ENCODE measurements around the gene ACOT12. TPM values are rescaled to one million over a fixed set of nuclear protein-coding genes. Genes with fewer than 3 reads are reported as not detected.

The ACOT12 gene
- total RNA-seq, 1 experiment from 2014 or later = not detected

DNA sequence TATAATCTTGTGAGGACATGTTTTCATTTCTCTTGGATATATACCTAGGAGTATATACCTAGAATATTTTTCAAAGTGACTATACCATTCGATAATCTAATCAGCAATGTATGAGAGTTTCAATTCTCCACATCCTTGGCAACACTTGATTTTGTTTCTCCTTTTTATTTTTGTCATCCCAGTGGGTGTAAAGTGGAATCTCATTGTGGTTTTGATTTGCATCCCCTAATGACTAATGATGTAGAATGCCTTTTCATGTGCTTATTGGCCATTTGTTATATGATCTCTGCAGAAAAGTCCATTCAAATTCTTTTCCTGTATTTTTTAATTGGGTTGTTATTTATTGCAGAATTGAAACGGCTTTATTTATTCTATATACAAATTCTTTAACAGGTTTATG is 77.4 kb downstream of the ACOT12 start:
- Histone ChIP-seq H3K9me2 (replicated peaks; ENCODE audit: low read length) (no peaks in the 10 kb centered on the region), H3K79me2 (ENCODE audit: low read length) (no peaks in the 10 kb centered on the region), H3K27me3 (ENCODE audit: low read length) (no peaks in the 10 kb centered on the region), H3K4me1 (ENCODE audit: insufficient read depth, low read length) (no peaks in the 10 kb centered on the region), H3K4me2 (ENCODE audit: low read length) (no peak overlapping the region), H3K4me3 (ENCODE audit: low read length) (no peak overlapping the region), H3F3A (ENCODE audit: low read length, unreplicated experiment) (no peaks in the 10 kb centered on the region), H2AFZ (ENCODE audit: low read length) (no peak overlapping the region), H3K27ac (ENCODE audit: low read length) (no peak overlapping the region), H3K9me3 (ENCODE audit: low read length) (no peaks in the 10 kb centered on the region), H3K9ac (ENCODE audit: low read length) (no peak overlapping the region), H3K36me3 (ENCODE audit: low read depth, low read length) (peaks cover 4% of the 10 kb centered on the region; the same call in 1 of the 2 replicates), H4K20me1 (ENCODE audit: low read length) (no peaks in the 10 kb centered on the region)
- CTCF ChIA-PET = no interaction called here
- TF ChIP-seq EZH2phosphoT487 (IDR thresholded peaks at IDR 0.05; ENCODE audit: borderline replicate concordance, low read length) (no peak), EZH2 (IDR thresholded peaks at IDR 0.05; ENCODE audit: low read length, unreplicated experiment) (no peak)
- TF ChIP-seq, protein P1, sequence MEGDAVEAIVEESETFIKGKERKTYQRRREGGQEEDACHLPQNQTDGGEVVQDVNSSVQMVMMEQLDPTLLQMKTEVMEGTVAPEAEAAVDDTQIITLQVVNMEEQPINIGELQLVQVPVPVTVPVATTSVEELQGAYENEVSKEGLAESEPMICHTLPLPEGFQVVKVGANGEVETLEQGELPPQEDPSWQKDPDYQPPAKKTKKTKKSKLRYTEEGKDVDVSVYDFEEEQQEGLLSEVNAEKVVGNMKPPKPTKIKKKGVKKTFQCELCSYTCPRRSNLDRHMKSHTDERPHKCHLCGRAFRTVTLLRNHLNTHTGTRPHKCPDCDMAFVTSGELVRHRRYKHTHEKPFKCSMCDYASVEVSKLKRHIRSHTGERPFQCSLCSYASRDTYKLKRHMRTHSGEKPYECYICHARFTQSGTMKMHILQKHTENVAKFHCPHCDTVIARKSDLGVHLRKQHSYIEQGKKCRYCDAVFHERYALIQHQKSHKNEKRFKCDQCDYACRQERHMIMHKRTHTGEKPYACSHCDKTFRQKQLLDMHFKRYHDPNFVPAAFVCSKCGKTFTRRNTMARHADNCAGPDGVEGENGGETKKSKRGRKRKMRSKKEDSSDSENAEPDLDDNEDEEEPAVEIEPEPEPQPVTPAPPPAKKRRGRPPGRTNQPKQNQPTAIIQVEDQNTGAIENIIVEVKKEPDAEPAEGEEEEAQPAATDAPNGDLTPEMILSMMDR (conservative IDR thresholded peaks at IDR 0.05; ENCODE audit: low read depth, low read length) = no peak
- DNase-seq (no peak), ATAC-seq (no peak)
- POLR2A ChIA-PET (ENCODE audit: unreplicated experiment) = no interaction called here
- BruUV-seq (replicated peaks) = no TSS peak
- intact Hi-C loops (cut with micrococcal nuclease) = no loop called here

DNA sequence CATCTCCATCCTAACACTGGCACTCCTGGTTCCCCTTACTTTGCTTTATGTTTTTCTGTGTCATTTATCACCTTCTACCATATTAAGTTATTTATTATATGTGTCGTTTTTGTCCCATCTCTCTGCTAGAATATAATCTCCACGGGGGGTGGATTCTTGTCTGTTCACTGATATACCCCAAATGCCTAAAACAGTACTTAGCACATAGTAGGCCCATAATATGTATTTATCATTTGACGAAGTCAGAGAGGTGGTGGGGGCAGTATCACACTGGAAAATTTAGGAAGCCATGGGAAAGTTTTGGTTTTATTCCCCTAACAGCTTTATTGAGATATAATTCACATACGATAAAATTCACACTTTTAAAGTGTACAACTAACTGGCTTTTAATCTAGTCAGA is 78.1 kb downstream of the ACOT12 start:
- no peaks in the 10 kb centered on the region for H3F3A ChIP-seq (ENCODE audit: low read length, unreplicated experiment)
- TF ChIP-seq, protein P1 (conservative IDR thresholded peaks at IDR 0.05; ENCODE audit: low read depth, low read length) = no peak
- TF ChIP-seq EZH2 (IDR thresholded peaks at IDR 0.05; ENCODE audit: low read length, unreplicated experiment) (no peak), EZH2phosphoT487 (IDR thresholded peaks at IDR 0.05; ENCODE audit: borderline replicate concordance, low read length) (no peak)
- CTCF ChIA-PET = interaction anchor here (1.2 kb wide), 1 partner anchor 16 kb away, joined by 3 read pairs; no protein-coding TSS in a partner anchor
- no peak for DNase-seq
- H3K4me2 ChIP-seq (ENCODE audit: low read length) = no peak overlapping the region
- H3K9ac ChIP-seq (ENCODE audit: low read length) = no peak overlapping the region
- no peak for ATAC-seq
- H2AFZ ChIP-seq (ENCODE audit: low read length) = no peak overlapping the region
- H4K20me1 ChIP-seq (ENCODE audit: low read length) = no peaks in the 10 kb centered on the region
- intact Hi-C loops (cut with micrococcal nuclease) = no loop called here
- H3K27me3 ChIP-seq (ENCODE audit: low read length) = no peaks in the 10 kb centered on the region
- H3K36me3 ChIP-seq (ENCODE audit: low read depth, low read length) = peaks cover 5% of the 10 kb centered on the region; the same call in 1 of the 2 replicates
- no peaks in the 10 kb centered on the region for H3K4me1 ChIP-seq (ENCODE audit: insufficient read depth, low read length)
- H3K79me2 ChIP-seq (ENCODE audit: low read length) = no peaks in the 10 kb centered on the region
- no peak overlapping the region for H3K4me3 ChIP-seq (ENCODE audit: low read length)
- no peak overlapping the region for H3K27ac ChIP-seq (ENCODE audit: low read length)
- no peaks in the 10 kb centered on the region for H3K9me2 ChIP-seq (replicated peaks; ENCODE audit: low read length)
- BruUV-seq (replicated peaks) = TSS peak; percentile 6
- no peaks in the 10 kb centered on the region for H3K9me3 ChIP-seq (ENCODE audit: low read length)
- POLR2A ChIA-PET (ENCODE audit: unreplicated experiment) = no interaction called here

DNA sequence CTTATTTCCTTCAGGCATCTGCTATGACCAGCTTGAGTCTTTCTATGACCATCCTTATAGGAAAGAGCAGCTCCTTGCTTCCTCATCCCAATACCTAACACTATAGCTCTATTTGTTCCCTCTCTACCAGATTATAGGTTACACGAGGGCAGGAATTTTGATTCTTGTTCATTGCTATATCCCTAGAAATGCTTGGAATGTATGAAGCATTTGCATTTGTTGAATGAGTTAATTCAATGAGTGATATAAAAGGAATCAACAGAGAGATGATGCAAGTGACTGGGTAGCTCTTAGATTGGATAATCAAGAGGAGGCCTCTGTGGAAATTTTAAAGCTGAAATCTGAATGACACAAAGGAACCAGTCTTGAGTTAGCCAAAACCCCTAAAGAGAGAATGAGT is 78.6 kb downstream of the ACOT12 start:
- no TSS peak for BruUV-seq (replicated peaks)
- no peaks in the 10 kb centered on the region for H3K79me2 ChIP-seq (ENCODE audit: low read length)
- POLR2A ChIA-PET (ENCODE audit: unreplicated experiment) = no interaction called here
- no peak overlapping the region for H3K4me2 ChIP-seq (ENCODE audit: low read length)
- peak; percentile 9 for DNase-seq
- H3K4me3 ChIP-seq (ENCODE audit: low read length) = no peak overlapping the region
- H3K36me3 ChIP-seq (ENCODE audit: low read depth, low read length) = peaks cover 5% of the 10 kb centered on the region; the same call in 1 of the 2 replicates
- no peak for ATAC-seq
- H4K20me1 ChIP-seq (ENCODE audit: low read length) = no peaks in the 10 kb centered on the region
- H3K4me1 ChIP-seq (ENCODE audit: insufficient read depth, low read length) = no peaks in the 10 kb centered on the region
- no peaks in the 10 kb centered on the region for H3K9me3 ChIP-seq (ENCODE audit: low read length)
- TF ChIP-seq EZH2 (IDR thresholded peaks at IDR 0.05; ENCODE audit: low read length, unreplicated experiment) = no peak
- TF ChIP-seq, protein P1 (conservative IDR thresholded peaks at IDR 0.05; ENCODE audit: low read depth, low read length) = no peak
- no peak for TF ChIP-seq EZH2phosphoT487 (IDR thresholded peaks at IDR 0.05; ENCODE audit: borderline replicate concordance, low read length)
- H3K27me3 ChIP-seq (ENCODE audit: low read length) = no peaks in the 10 kb centered on the region
- no peaks in the 10 kb centered on the region for H3F3A ChIP-seq (ENCODE audit: low read length, unreplicated experiment)
- H3K27ac ChIP-seq (ENCODE audit: low read length) = no peak overlapping the region
- intact Hi-C loops (cut with micrococcal nuclease) = no loop called here
- H2AFZ ChIP-seq (ENCODE audit: low read length) = no peak overlapping the region
- CTCF ChIA-PET = interaction anchor here (1.2 kb wide), 1 partner anchor 16 kb away, joined by 3 read pairs; no protein-coding TSS in a partner anchor
- H3K9me2 ChIP-seq (replicated peaks; ENCODE audit: low read length) = no peaks in the 10 kb centered on the region
- H3K9ac ChIP-seq (ENCODE audit: low read length) = no peak overlapping the region

Measured in PC-3 (cell line).